ENCODE data around the gene CA12. TPM values are rescaled to one million over a fixed set of nuclear protein-coding genes. Genes with fewer than 3 reads are reported as not detected.

CA12 gene
- total and polyA plus RNA-seq, 12 donors, result under 0.01 to 1.4 (median 0.31) TPM; not detected in 2

DNA sequence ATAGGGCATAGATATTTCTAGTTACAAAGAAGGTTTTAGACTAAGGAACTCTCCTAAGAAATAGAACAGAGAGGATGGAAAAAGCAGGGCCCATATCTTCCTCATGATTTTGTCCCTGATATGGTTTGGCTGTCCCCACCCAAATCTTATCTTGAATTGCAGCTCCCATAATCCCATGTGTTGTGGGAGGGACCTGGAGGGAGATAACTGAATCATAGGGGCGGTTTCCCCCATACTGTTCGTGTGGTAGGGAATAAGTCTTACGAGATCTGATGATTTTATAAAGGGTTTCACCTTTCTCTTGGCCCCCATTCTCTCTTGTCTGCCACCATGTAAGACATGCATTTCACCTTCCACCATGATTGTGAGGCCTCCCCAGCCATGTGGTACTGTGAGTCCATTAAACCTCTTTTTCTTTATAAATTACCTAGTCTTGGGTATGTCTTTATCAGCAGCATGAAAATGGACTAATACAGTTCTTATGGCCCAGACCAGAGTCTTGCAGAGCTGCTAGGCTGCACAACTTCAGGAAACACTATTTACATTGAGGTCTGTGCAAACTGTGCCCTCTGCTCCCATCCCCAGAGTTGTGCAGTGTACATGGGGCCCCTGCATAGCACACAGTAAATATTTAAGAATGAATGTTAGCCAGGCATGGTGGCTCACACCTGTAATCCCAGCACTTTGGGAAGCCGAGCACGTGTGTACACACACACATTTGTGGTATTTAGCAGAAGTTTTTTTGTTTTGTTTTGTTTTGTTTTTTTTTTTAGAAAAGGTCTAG, 20.3 kb upstream of the CA12 start:
- TF ChIP-seq, protein P1, sequence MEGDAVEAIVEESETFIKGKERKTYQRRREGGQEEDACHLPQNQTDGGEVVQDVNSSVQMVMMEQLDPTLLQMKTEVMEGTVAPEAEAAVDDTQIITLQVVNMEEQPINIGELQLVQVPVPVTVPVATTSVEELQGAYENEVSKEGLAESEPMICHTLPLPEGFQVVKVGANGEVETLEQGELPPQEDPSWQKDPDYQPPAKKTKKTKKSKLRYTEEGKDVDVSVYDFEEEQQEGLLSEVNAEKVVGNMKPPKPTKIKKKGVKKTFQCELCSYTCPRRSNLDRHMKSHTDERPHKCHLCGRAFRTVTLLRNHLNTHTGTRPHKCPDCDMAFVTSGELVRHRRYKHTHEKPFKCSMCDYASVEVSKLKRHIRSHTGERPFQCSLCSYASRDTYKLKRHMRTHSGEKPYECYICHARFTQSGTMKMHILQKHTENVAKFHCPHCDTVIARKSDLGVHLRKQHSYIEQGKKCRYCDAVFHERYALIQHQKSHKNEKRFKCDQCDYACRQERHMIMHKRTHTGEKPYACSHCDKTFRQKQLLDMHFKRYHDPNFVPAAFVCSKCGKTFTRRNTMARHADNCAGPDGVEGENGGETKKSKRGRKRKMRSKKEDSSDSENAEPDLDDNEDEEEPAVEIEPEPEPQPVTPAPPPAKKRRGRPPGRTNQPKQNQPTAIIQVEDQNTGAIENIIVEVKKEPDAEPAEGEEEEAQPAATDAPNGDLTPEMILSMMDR (IDR thresholded peaks at IDR 0.05), result no peak
- no peak for TF ChIP-seq POLR2A (IDR thresholded peaks at IDR 0.05)
- Histone ChIP-seq H3K4me3 (no peak overlapping the region), H3K4me1 (replicated peaks in 1 of 2) (no peaks in the 10 kb centered on the region), H3K27ac (no peak overlapping the region), H3K36me3 (replicated peaks in 1 of 2) (no peaks in the 10 kb centered on the region), H3K9me3 (replicated peaks in 1 of 3) (no peaks in the 10 kb centered on the region), H3K27me3 (no peaks in the 10 kb centered on the region)
- 91 to 100% (median 93%) methylated on average over 5 of the region's 5 CpGs for WGBS, 4 donors
- intact Hi-C loops (cut with DNase I), result loop anchor here (5.0 to 10.0 kb wide), 2 partner anchors 115 to 237 kb away; no protein-coding TSS in a partner anchor
- DNase-seq, result no peak

DNA sequence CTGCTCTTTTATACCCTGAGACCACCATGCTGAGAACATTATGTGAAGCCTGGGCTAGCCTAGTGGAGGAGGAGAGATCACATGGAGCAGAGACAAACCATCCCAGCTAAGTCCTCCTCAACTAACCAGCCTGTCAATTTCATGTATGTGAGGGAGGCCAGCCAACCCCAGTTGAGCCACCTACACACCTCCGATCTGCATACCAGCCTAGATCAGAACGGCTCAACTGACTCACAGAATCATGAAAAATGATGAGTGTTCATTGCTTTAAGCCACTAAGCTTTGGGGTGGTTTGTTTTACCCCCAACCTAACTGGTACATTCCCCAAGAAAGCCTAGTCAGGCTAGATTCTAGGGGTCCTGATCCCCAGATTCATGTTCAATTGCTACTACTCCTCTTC, 19.4 kb upstream of the CA12 start:
- Histone ChIP-seq H3K4me1 (replicated peaks in 1 of 2) (no peaks in the 10 kb centered on the region), H3K9me3 (replicated peaks in 1 of 3) (no peaks in the 10 kb centered on the region), H3K4me3 (no peak overlapping the region), H3K36me3 (replicated peaks in 1 of 2) (no peaks in the 10 kb centered on the region), H3K27me3 (no peaks in the 10 kb centered on the region), H3K27ac (no peak overlapping the region)
- 78 to 94% (median 87%) methylated on average over 2 of the region's 2 CpGs for WGBS, 4 donors
- TF ChIP-seq POLR2A (IDR thresholded peaks at IDR 0.05), result no peak
- TF ChIP-seq, protein P1 (IDR thresholded peaks at IDR 0.05), result no peak
- DNase-seq, result no peak
- intact Hi-C loops (cut with DNase I), result loop anchor here (5.0 to 10.0 kb wide), 2 partner anchors 114 to 236 kb away; no protein-coding TSS in a partner anchor

DNA sequence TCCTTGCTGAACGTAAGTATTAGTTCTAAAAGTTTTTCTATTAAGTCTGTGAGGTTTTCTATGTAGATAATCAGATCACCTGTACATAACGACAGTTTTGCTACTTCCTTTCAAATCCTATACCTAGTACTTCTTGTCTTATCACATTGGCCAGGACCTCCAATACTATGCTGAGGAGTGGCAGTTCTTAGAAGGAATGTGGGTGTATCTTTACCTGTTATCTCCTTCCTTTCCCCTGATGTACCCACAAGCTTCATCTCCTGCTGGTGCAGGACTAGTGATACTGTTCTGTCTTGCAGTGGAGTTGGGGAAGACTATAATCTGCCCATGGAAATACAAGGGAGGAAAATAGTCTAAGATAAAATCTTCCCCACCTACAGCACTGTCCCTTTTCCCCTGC, 16.8 kb upstream of the CA12 start:
- intact Hi-C loops (cut with DNase I), result loop anchor here in 1 of 2 donors (5.0 kb wide), 1 partner anchor 101 kb away; no protein-coding TSS in a partner anchor
- no peak for DNase-seq
- WGBS, 4 donors, result 83 to 91% (median 87%) methylated on average over 2 of the region's 2 CpGs

More for the DNA sequence above, 16.8 kb upstream of the CA12 start:
- Histone ChIP-seq H3K36me3 (replicated peaks in 1 of 2) (no peaks in the 10 kb centered on the region), H3K27ac (no peak overlapping the region), H3K9me3 (replicated peaks in 1 of 3) (no peaks in the 10 kb centered on the region), H3K27me3 (no peaks in the 10 kb centered on the region), H3K4me1 (replicated peaks in 1 of 2) (no peaks in the 10 kb centered on the region), H3K4me3 (no peak overlapping the region)
- TF ChIP-seq, protein P1 (IDR thresholded peaks at IDR 0.05), result no peak
- TF ChIP-seq POLR2A (IDR thresholded peaks at IDR 0.05), result no peak
